Fibroblast of lung (primary cell): ENCODE data around the gene SNX32. TPM values are rescaled to one million over a fixed set of nuclear protein-coding genes. Genes with fewer than 3 reads are reported as not detected.
"Not testable (repeated sequence)": the region's sequence is repeated elsewhere in the genome, so short reads cannot be mapped to it uniquely, and the experiment has no call there.

Source experiments
- DNase-seq, 2 donors: peaks; one replicate each; pipeline versions ENCODE4 v3.0.0 to v3.0.0-alpha.2; 2010; ENCODE audit warnings: low read depth in 2 of 2
- H2AFZ ChIP-seq: 2 replicates; pipeline ENCODE4 v1.5.1; 2012; ENCODE audit warnings: low read length, control low read depth, inconsistent platforms
- H3K27ac ChIP-seq: 2 replicates; pipeline ENCODE4 v1.5.1; 2011; ENCODE audit warnings: low read length, control low read depth; ENCODE audit not compliant: insufficient read depth
- H3K27me3 ChIP-seq: 2 replicates; pipeline ENCODE4 v1.5.1; 2011; ENCODE audit warnings: mild to moderate bottlenecking, low read length; ENCODE audit not compliant: control insufficient read depth, insufficient read depth
- H3K36me3 ChIP-seq: 2 replicates; pipeline ENCODE4 v1.5.1; 2011; ENCODE audit warnings: low read length; ENCODE audit not compliant: control insufficient read depth, insufficient read depth
- H3K4me1 ChIP-seq: 2 replicates; pipeline ENCODE4 v1.5.1; 2011; ENCODE audit warnings: low read length; ENCODE audit not compliant: control insufficient read depth, insufficient read depth; ENCODE audit errors: extremely low read depth
- H3K4me2 ChIP-seq: 2 replicates; pipeline ENCODE4 v1.5.1; 2011; ENCODE audit warnings: low read length, control low read depth; ENCODE audit not compliant: insufficient read depth; ENCODE audit errors: extremely low read depth
- H3K4me3 ChIP-seq, 4 experiments: fragments of 200-600 bp in 1 of 4; sonication (generic) in 1 of 4; replicated peaks in 1 of 4; 2 replicates each; pipeline ENCODE4 v1.5.1; 2011 to 2016; ENCODE audit warnings: low read length in 4 of 4, low read depth in 3 of 4, mild to moderate bottlenecking in 3 of 4, control low read depth in 2 of 4, inconsistent platforms in 1 of 4, mixed read lengths in 1 of 4; ENCODE audit not compliant: insufficient read depth in 1 of 4; ENCODE audit errors: control extremely low read depth in 1 of 4
- H3K79me2 ChIP-seq: 2 replicates; pipeline ENCODE4 v1.5.1; 2012; ENCODE audit warnings: mild to moderate bottlenecking, low read length, inconsistent platforms; ENCODE audit not compliant: control insufficient read depth, insufficient read depth
- H3K9ac ChIP-seq: 2 replicates; pipeline ENCODE4 v1.5.1; 2011; ENCODE audit warnings: mild to moderate bottlenecking, low read length, control low read depth; ENCODE audit not compliant: insufficient read depth
- H3K9me3 ChIP-seq: 2 replicates; pipeline ENCODE4 v1.5.1; 2012; ENCODE audit warnings: low read depth, low read length; ENCODE audit not compliant: control insufficient read depth, insufficient read depth
- H4K20me1 ChIP-seq: 2 replicates; pipeline ENCODE4 v1.5.1; 2011; ENCODE audit warnings: low read length; ENCODE audit not compliant: control insufficient read depth, insufficient read depth; ENCODE audit errors: extremely low read depth
- EZH2 ChIP-seq: IDR thresholded peaks from 2 replicates; pipeline ENCODE4 v1.5.1; 2012; ENCODE audit warnings: low read length, control low read depth, mild to moderate bottlenecking; ENCODE audit errors: missing control alignments
- polyA plus RNA-seq, 2 donors: library from polyadenylated mRNA; depleted of rRNA in 1 of 2; stranded (reverse) in 1 of 2; unstranded in 1 of 2; fragments of >200 nt; gene quantifications; 2 replicates each; pipeline ENCODE4 v1.2.1, GENCODE V29; 2011 to 2012; ENCODE audit warnings: missing spikeins in 1 of 2
- total RNA-seq: library from RNA; depleted of rRNA; stranded (reverse); fragments of >200 nt; gene quantifications from 2 replicates; pipeline ENCODE4 v1.2.1, GENCODE V29; 2014
- TF ChIP-seq, protein P1 (sequence below), 2 donors: IDR thresholded peaks in 1 of 2; conservative IDR thresholded peaks in 1 of 2; 1 replicate in 1 of 2; 2 replicates in 1 of 2; pipeline ENCODE4 v1.5.1; 2011 to 2012; ENCODE audit warnings: low read length in 2 of 2, control low read depth in 1 of 2, inconsistent platforms in 1 of 2, low read depth in 1 of 2, mild to moderate bottlenecking in 1 of 2

Gene SNX32
- total and polyA plus RNA-seq, 2 donors (not counting 1 experiment from before 2014, with no cell fraction given) = 0.33 to 3.1 TPM

DNA sequence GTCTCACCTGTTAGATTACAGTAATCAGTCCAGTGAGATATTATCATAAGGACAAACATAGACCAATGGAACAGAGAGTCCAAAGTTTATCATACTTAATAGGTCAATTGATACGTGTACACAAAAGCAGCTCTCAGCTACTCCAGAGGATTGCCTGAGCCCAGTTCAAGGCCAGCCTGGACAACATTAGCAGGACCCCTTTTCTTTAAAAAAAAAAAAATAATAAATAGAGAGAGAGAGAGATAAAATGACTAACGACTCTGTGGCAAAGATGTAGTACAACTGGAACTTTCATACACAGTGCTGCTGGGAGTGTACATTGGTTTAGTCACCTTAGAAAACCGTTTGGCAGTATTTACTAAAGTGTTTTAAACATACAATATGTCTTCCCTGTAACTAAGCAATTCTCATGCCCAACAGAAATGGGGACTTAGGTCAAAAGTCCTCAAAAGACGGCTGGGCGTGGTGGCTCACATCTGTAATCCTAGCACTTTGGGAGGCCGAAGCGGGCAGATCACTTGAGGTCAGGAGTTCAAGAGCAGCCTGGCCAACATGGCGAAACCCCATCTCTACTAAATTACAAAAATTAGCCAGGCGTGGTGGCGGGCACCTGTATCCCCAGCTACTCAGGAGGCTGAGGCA is 10.6 kb downstream of the SNX32 start:
- H3K4me3 ChIP-seq = no peak overlapping the region
- no peaks in the 10 kb centered on the region for H3K79me2 ChIP-seq
- no peaks in the 10 kb centered on the region for H3K4me1 ChIP-seq
- H3K36me3 ChIP-seq = no peaks in the 10 kb centered on the region
- H3K9me3 ChIP-seq = no peaks in the 10 kb centered on the region
- no peak overlapping the region for H3K4me2 ChIP-seq
- H4K20me1 ChIP-seq = no peaks in the 10 kb centered on the region
- H3K27me3 ChIP-seq = no peaks in the 10 kb centered on the region
- no peak overlapping the region for H3K9ac ChIP-seq
- no peak for DNase-seq
- TF ChIP-seq EZH2 = no peak
- TF ChIP-seq, protein P1, sequence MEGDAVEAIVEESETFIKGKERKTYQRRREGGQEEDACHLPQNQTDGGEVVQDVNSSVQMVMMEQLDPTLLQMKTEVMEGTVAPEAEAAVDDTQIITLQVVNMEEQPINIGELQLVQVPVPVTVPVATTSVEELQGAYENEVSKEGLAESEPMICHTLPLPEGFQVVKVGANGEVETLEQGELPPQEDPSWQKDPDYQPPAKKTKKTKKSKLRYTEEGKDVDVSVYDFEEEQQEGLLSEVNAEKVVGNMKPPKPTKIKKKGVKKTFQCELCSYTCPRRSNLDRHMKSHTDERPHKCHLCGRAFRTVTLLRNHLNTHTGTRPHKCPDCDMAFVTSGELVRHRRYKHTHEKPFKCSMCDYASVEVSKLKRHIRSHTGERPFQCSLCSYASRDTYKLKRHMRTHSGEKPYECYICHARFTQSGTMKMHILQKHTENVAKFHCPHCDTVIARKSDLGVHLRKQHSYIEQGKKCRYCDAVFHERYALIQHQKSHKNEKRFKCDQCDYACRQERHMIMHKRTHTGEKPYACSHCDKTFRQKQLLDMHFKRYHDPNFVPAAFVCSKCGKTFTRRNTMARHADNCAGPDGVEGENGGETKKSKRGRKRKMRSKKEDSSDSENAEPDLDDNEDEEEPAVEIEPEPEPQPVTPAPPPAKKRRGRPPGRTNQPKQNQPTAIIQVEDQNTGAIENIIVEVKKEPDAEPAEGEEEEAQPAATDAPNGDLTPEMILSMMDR (conservative IDR thresholded peaks at IDR 0.05 in 1 of 2, IDR thresholded peaks at IDR 0.05 in 1 of 2; ENCODE audit: low read depth in 1 of 2, low read length in 2 of 2) = no peak
- no peak overlapping the region for H3K27ac ChIP-seq
- H2AFZ ChIP-seq = no peak overlapping the region

DNA sequence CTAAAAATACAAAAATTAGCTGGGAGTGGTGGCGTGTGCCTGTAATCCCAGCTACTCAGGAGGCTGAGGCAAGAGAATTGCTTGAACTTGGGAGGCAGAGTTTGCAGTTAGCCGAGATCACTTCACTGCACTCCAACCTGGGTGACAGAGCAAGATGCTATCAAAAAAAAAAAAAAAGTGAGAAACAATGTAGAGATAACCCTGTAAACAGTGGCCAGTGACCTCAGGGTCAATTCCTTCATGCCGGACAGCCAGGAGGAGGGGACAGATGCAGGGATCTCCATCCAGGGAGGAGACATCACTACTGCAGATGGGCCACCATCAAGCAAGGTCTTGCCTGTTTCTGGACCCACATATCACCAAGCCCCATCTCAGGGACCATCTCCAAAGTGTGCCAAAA is 14.0 kb downstream of the SNX32 start:
- Histone ChIP-seq H3K9me3 (no peaks in the 10 kb centered on the region), H3K9ac (no peak overlapping the region), H4K20me1 (no peaks in the 10 kb centered on the region), H3K4me2 (no peak overlapping the region), H3K79me2 (no peaks in the 10 kb centered on the region), H3K4me1 (no peaks in the 10 kb centered on the region), H2AFZ (no peak overlapping the region), H3K27me3 (no peaks in the 10 kb centered on the region), H3K36me3 (peaks cover 14% of the 10 kb centered on the region), H3K27ac (no peak overlapping the region), H3K4me3 (no peak overlapping the region)
- no peak for DNase-seq
- TF ChIP-seq EZH2 = no peak
- TF ChIP-seq, protein P1 (conservative IDR thresholded peaks at IDR 0.05 in 1 of 2, IDR thresholded peaks at IDR 0.05 in 1 of 2; ENCODE audit: low read depth in 1 of 2, low read length in 2 of 2) = no peak

DNA sequence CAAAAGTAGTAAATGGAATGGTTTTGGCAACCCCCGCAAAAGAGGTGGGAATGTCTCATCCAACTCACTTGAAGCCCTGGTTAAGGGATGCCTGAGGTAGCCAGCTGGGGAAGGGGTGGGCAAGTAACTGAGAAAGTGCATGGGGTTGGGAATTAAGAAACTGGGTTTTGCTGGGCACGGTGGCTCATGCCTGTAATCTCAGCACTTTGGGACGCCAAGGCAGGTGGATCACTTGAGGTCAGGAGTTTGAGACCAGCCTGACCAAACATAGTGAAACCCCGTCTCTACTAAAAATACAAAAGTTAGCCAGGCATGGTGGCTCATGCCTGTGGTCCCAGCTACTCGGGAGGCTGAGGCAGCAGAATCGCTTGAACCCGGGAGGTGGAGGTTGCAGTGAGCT is 14.9 kb downstream of the SNX32 start:
- H3K4me2 ChIP-seq, H3K27me3 ChIP-seq, H4K20me1 ChIP-seq, DNase-seq, H3K79me2 ChIP-seq, H3K27ac ChIP-seq, H2AFZ ChIP-seq, H3K4me3 ChIP-seq, H3K9me3 ChIP-seq, H3K9ac ChIP-seq, H3K4me1 ChIP-seq: not testable (repeated sequence)
- peaks cover 23% of the 10 kb centered on the region for H3K36me3 ChIP-seq
